Ishikawa (cell line): Measurements from ENCODE around the gene VPS35L.
A peak's percentile ranks its signal among the peaks of the same experiment; 100 is the strongest.

ENCODE experiments used
- CEBPB ChIP-seq: IDR thresholded peaks from 2 replicates; pipeline ENCODE4 v1.6.1; 2012
- CREB1 ChIP-seq: IDR thresholded peaks from 2 replicates; pipeline ENCODE4 v1.6.1; 2012; ENCODE audit warnings: low read depth
- EGR1 ChIP-seq: IDR thresholded peaks from 2 replicates; pipeline ENCODE4 v1.6.1; 2012
- EP300 ChIP-seq: IDR thresholded peaks from 2 replicates; pipeline ENCODE4 v1.6.1; 2012; ENCODE audit warnings: borderline replicate concordance
- FOXM1 ChIP-seq: IDR thresholded peaks from 2 replicates; pipeline ENCODE4 v1.6.1; 2012; ENCODE audit warnings: low read depth, borderline replicate concordance
- NFIC ChIP-seq: IDR thresholded peaks from 2 replicates; pipeline ENCODE4 v1.6.1; 2012
- RAD21 ChIP-seq: IDR thresholded peaks from 2 replicates; pipeline ENCODE4 v1.6.1; 2012; ENCODE audit warnings: low read depth
- TAF1 ChIP-seq: IDR thresholded peaks from 2 replicates; pipeline ENCODE4 v1.6.1; 2012; ENCODE audit warnings: low read depth, mild to moderate bottlenecking
- TCF12 ChIP-seq: IDR thresholded peaks from 2 replicates; pipeline ENCODE4 v1.6.1; 2012; ENCODE audit warnings: low read depth
- TEAD4 ChIP-seq: IDR thresholded peaks from 2 replicates; pipeline ENCODE4 v1.6.1; 2012
- YY1 ChIP-seq: IDR thresholded peaks from 2 replicates; pipeline ENCODE4 v1.6.1; 2012; ENCODE audit warnings: low read depth
- ZBTB7A ChIP-seq: IDR thresholded peaks from 2 replicates; pipeline ENCODE4 v1.6.1; 2012; ENCODE audit warnings: low read depth
- TF ChIP-seq, protein P1 (sequence below): IDR thresholded peaks from 2 replicates; pipeline ENCODE4 v1.6.1; 2012
- TF ChIP-seq, protein P2 (sequence below): IDR thresholded peaks from 2 replicates; pipeline ENCODE4 v1.6.1; 2012
- TF ChIP-seq, protein P3 (sequence below): IDR thresholded peaks from 2 replicates; pipeline ENCODE4 v1.6.1; 2012; ENCODE audit warnings: low read depth, mild to moderate bottlenecking

Gene VPS35L

DNA sequence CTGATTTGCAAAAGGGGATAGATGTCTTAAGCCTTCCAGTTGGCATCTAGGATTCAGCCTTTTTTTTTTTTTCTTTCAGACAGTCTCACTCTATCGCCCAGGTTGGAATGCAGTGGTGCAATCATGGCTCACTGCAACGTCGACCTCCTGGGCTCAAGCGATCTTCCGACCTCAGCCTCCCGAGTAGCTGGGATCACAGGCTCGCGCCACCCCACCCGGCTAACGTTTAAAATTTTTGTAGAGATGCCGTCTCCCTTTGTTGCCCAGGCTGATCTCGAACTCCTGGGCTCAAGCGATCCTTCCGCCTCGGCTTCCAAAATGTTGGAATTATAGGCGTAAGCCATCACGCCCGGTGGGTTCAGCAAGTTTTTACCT is 32.3 kb upstream of the VPS35L start:
- TF ChIP-seq YY1 (no peak), TEAD4 (no peak), NFIC (no peak), CREB1 (no peak), RAD21 (no peak), FOXM1 (no peak)
- TF ChIP-seq, protein P1, sequence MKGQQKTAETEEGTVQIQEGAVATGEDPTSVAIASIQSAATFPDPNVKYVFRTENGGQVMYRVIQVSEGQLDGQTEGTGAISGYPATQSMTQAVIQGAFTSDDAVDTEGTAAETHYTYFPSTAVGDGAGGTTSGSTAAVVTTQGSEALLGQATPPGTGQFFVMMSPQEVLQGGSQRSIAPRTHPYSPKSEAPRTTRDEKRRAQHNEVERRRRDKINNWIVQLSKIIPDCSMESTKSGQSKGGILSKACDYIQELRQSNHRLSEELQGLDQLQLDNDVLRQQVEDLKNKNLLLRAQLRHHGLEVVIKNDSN = no peak

DNA sequence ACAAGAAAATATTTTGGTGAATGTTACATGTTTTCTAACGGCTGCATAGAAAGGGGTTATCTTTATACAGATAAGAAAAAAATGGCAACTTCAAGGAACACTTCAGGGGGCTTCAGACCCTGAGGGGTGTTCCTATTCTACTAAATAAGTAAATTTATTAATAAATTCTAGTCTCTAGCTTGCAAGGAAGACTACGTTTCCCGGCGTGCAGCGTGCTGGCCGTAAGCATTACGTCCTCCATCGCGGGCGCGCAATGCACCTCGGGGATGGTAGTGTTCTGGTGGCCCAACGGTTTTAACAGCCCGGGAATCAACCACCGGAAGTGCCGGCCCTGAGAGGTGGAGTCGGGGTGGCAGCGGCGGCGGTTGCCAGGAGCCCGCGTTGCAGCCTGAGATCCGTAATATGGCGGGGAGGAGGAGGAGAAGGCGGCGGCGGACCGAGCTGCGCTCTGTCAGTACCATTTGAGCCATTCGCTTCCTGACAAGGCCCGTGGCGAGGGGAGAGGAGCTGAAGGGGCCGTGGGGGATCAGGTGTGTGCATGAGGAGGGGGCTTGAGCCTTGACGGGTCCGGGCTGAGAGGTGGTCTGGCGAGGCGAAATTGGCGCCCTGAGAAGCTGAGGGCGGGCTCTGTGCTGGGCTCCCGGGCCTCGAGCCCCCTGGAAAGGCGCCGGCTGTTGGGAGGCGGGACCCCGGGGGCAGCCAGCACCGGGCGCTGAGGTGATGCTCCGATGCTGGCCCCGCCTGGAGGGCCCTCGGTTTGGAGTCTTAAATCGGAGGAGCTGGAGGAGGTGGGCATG is 31.7 kb upstream of the VPS35L start, which contains the start of gene CCP110:
Gene CCP110 (plus strand): TSS at position 384 of the 797 bp plus-strand sequence. CDS start 3,940 bp downstream, outside the sequence.
- TF ChIP-seq ZBTB7A (peak; percentile 22; the same call in 1 of the 2 replicates), NFIC (no peak), YY1 (peak; percentile 88), TAF1 (peak; percentile 76), TEAD4 (0 out of 2 replicates have a peak, but pooled peaks have one; percentile 6), FOXM1 (no peak), CREB1 (peak; percentile 94)
- TF ChIP-seq, protein P1 = 0 out of 2 replicates have a peak, but pooled peaks have one; percentile 15

DNA sequence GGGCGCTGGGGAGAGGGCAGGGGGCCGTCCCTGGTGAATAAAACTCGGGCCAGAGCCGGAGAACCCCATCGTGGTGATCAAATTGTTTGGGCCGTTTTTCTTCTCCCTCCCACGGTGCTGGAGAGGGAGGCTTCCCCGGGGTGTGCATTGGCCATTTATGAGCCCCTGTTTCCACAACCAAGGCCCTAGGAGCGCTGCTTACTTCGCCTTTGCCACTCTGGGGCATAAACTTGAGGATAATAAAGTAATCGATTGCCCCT is 31.2 kb upstream of the VPS35L start:
- TF ChIP-seq, protein P2, sequence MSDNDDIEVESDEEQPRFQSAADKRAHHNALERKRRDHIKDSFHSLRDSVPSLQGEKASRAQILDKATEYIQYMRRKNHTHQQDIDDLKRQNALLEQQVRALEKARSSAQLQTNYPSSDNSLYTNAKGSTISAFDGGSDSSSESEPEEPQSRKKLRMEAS = no peak
- TF ChIP-seq, protein P3, sequence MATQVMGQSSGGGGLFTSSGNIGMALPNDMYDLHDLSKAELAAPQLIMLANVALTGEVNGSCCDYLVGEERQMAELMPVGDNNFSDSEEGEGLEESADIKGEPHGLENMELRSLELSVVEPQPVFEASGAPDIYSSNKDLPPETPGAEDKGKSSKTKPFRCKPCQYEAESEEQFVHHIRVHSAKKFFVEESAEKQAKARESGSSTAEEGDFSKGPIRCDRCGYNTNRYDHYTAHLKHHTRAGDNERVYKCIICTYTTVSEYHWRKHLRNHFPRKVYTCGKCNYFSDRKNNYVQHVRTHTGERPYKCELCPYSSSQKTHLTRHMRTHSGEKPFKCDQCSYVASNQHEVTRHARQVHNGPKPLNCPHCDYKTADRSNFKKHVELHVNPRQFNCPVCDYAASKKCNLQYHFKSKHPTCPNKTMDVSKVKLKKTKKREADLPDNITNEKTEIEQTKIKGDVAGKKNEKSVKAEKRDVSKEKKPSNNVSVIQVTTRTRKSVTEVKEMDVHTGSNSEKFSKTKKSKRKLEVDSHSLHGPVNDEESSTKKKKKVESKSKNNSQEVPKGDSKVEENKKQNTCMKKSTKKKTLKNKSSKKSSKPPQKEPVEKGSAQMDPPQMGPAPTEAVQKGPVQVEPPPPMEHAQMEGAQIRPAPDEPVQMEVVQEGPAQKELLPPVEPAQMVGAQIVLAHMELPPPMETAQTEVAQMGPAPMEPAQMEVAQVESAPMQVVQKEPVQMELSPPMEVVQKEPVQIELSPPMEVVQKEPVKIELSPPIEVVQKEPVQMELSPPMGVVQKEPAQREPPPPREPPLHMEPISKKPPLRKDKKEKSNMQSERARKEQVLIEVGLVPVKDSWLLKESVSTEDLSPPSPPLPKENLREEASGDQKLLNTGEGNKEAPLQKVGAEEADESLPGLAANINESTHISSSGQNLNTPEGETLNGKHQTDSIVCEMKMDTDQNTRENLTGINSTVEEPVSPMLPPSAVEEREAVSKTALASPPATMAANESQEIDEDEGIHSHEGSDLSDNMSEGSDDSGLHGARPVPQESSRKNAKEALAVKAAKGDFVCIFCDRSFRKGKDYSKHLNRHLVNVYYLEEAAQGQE = no peak

DNA sequence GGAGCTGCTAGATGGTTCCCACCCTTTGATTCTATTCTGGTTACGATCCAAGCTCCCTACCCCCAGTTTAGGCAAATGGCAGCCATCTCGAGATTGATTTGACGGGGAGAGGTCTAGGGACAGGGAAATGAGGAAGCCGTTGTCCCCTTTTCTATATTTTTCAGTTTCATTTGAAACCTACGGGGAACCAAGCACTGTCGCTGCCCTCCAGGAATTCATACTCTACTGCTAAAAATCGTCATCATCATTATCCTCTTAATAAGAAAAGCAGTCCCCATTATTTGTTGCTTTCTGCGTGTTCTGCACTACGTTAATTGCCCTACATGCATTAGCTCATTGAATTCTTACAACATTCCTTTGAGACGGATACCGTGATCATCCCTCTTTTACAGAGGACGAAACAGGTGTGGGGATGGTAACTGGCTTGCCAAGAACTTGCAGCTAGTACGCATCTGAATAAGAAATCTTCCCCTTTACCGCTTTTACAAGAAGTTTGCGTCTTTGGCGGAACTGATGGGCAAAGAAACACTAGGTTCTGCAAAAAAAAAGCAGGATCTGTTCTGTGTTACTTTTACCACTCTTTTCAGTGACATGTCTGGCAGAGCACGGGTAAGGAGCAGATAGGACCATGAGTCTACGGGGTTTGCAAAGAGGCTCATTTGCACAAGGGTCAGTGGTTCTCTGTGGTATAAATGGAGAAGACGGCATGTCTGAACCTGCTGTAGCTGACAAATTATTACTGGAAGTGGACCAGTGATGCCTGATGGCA is 30.7 kb upstream of the VPS35L start:
- TF ChIP-seq YY1 = 0 out of 2 replicates have a peak, but pooled peaks have one; percentile 31
- TF ChIP-seq, protein P1 = no peak
- TF ChIP-seq EP300 = no peak

DNA sequence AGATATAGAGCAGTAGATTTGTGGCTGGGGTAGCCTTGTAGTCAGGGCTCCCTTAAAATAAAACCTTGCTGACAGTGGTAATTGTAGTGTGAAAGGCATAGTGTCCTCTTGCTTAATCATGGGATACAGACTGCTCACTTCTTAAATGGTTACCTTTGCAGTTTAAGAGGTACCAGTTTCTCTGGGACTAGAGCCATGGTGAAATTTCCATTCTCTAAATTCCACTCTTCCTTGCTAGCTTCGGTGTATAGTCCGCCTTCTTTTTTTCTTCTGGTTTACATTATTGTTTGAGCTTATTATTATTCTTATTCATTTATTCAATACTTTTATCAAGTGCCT is 30.1 kb upstream of the VPS35L start:
- TF ChIP-seq YY1 (no peak), EGR1 (no peak), EP300 (no peak), TCF12 (no peak), FOXM1 (no peak), ZBTB7A (no peak), NFIC (no peak), CEBPB (no peak)
- TF ChIP-seq, protein P2 = no peak
- TF ChIP-seq, protein P3 = no peak
- TF ChIP-seq, protein P1 = no peak

DNA sequence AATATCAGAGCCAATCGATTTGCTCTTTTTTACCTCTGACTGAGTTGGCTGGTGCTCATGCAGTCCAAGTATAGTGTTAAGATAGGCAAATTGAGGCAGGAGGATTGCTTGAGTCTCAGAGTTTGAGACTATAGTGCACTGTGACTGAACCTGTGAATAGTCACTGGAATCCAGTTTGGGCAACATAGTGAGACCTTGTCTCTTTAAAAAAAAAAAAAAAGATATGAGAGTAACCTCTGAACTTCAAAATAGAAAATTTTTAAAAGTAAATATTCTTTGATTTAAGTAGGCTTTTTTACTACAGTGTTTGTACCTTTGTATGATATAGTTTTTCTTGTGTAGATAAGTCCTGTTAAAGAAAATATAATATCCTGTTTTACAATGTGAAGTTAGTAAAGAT is 28.3 kb upstream of the VPS35L start:
- no peak for TF ChIP-seq EGR1
- no peak for TF ChIP-seq EP300
- TF ChIP-seq, protein P1 = no peak
